Ovary (tissue), 3 donors: Measurements from ENCODE around the gene B3GNT7.

Experiments
- EP300 ChIP-seq: sonication (generic); formaldehyde crosslinking; IDR thresholded peaks from one replicate; pipeline ENCODE4 v1.6.1; 2017; ENCODE audit warnings: antibody characterized with exemption
- POLR2A ChIP-seq: fragments of 450-650 bp; IDR thresholded peaks from one replicate; pipeline ENCODE4 v1.6.1; 2017; ENCODE audit warnings: antibody characterized with exemption, mild to moderate bottlenecking, moderate library complexity
- TF ChIP-seq, protein P1 (sequence below), 3 donors: fragments of 450-650 bp in 2 of 3; fragments of 200-600 bp in 1 of 3; IDR thresholded peaks; one replicate each; pipeline versions ENCODE4 v1.5.1 to v1.8.0; 2016 to 2022; ENCODE audit warnings: antibody characterized with exemption in 3 of 3, mild to moderate bottlenecking in 1 of 3
- donor health status: DM: no; HTN: no; CAD: no.

DNA sequence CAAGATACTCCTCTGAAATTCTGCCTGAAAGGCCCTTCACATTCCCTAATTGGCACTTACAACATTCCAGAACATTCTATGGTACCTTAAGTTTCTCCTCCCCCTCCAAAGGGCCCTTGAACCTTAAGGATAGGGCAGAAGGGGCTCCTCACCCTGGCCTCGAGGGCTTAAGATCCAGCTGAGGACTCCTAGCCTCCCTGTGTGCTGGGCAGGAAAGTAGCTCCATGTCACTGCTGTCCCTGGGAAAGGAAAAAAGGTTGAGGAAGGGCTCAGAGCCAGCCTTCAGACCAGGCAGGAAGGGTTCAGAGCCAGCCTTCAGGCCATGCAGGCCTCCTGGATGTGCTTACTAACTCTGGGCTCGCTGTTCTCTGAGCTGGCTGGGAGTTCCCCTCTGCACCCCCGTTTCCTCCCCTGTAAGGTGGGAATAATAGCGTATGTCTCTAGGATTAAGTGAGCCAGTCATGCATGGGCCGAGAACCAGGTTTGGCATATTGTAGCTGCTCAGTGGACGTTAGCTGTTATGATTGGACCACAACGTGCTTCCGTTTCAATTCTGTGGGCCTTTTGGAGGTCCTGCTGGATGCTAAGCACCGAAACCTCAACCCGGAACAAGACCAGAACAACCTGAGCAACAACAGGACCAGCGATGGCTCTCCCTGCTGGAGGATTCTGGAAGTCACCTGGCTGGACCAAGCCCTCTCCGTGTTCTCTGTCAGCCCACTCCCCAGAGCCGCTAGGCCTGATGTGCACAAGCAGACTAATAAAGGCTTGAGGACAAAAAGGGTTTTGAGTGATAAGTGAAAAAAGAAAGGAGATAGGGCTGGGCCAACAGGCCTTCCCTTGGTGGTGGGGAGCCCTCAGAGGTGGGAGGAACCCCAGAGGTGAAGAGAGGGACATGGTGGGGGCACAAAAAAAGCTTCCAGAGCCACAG is 1.0 kb upstream of the B3GNT7 start:
- TF ChIP-seq, protein P1, sequence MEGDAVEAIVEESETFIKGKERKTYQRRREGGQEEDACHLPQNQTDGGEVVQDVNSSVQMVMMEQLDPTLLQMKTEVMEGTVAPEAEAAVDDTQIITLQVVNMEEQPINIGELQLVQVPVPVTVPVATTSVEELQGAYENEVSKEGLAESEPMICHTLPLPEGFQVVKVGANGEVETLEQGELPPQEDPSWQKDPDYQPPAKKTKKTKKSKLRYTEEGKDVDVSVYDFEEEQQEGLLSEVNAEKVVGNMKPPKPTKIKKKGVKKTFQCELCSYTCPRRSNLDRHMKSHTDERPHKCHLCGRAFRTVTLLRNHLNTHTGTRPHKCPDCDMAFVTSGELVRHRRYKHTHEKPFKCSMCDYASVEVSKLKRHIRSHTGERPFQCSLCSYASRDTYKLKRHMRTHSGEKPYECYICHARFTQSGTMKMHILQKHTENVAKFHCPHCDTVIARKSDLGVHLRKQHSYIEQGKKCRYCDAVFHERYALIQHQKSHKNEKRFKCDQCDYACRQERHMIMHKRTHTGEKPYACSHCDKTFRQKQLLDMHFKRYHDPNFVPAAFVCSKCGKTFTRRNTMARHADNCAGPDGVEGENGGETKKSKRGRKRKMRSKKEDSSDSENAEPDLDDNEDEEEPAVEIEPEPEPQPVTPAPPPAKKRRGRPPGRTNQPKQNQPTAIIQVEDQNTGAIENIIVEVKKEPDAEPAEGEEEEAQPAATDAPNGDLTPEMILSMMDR (IDR thresholded peaks at IDR 0.05) = no peak
- TF ChIP-seq POLR2A = no peak
- no peak for TF ChIP-seq EP300
